HEK293 (cell line): ENCODE measurements around the gene RBMXL2.

Experiments used
- CTCF ChIP-seq: fragments of 450-650 bp; formaldehyde crosslinking; IDR thresholded peaks from 2 replicates; pipeline ENCODE4 v1.5.1; 2016; ENCODE audit warnings: missing biosample characterization, missing genetic modification characterization
- KLF10 ChIP-seq: fragments of 450-650 bp; IDR thresholded peaks from 2 replicates; pipeline ENCODE4 v1.5.1; 2018; ENCODE audit warnings: missing biosample characterization, mild to moderate bottlenecking, missing genetic modification characterization
- PRDM1 ChIP-seq: fragments of 450-650 bp; formaldehyde crosslinking; IDR thresholded peaks from 2 replicates; pipeline ENCODE4; 2016; ENCODE audit warnings: missing biosample characterization, missing genetic modification characterization
- TRIM28 ChIP-seq: IDR thresholded peaks from 2 replicates; pipeline ENCODE4 v1.6.1; 2011; ENCODE audit warnings: low read length, control low read depth, borderline replicate concordance
- ZBTB1 ChIP-seq: fragments of 450-650 bp; formaldehyde crosslinking; IDR thresholded peaks from 2 replicates; pipeline ENCODE4 v1.5.1; 2016; ENCODE audit warnings: missing biosample characterization, missing genetic modification characterization
- ZNF16 ChIP-seq: fragments of 450-650 bp; formaldehyde crosslinking; IDR thresholded peaks from 2 replicates; pipeline ENCODE4 v1.5.1; 2016; ENCODE audit warnings: low read depth, missing biosample characterization, missing genetic modification characterization
- ZNF174 ChIP-seq: fragments of 450-650 bp; formaldehyde crosslinking; IDR thresholded peaks from 2 replicates; pipeline ENCODE4 v1.5.0; 2017; ENCODE audit warnings: missing biosample characterization, mild to moderate bottlenecking, missing genetic modification characterization
- ZSCAN18 ChIP-seq: fragments of 450-650 bp; formaldehyde crosslinking; IDR thresholded peaks from 2 replicates; pipeline ENCODE4 v1.5.1; 2016; ENCODE audit warnings: missing biosample characterization, missing genetic modification characterization

- TF ChIP-seq ZBTB1 (tag by site-specific recombination): no peak
- no peak for TF ChIP-seq ZNF16
- TF ChIP-seq KLF10: no peak
- TF ChIP-seq PRDM1 (tag by site-specific recombination): no peak
- no peak for TF ChIP-seq TRIM28
- TF ChIP-seq ZNF174 (tag by site-specific recombination): no peak
- TF ChIP-seq CTCF (tag by site-specific recombination): no peak
- TF ChIP-seq ZSCAN18: no peak
These were observed 792 bp downstream of the RBMXL2 start for GRCh38 chr11:7089328-7090251.
